Mesothelial cell of epicardium (in vitro differentiated cells): Measurements from ENCODE around the gene LRRC74A. TPM values are rescaled to one million over a fixed set of nuclear protein-coding genes. Genes with fewer than 3 reads are reported as not detected.

Experiments used
- DNase-seq, 2 experiments: peaks; one replicate each; pipeline ENCODE4 v3.0.0; 2021; ENCODE audit warnings: low spot score in 2 of 2; ENCODE audit not compliant: unreplicated experiment in 2 of 2
- H3K27ac Mint-ChIP-seq: 2 replicates; pipeline ENCODE4 v1.8.0; 2021; ENCODE audit warnings: mixed read lengths
- H3K27me3 Mint-ChIP-seq: 2 replicates; pipeline ENCODE4 v1.8.0; 2021; ENCODE audit warnings: low read depth, mixed read lengths
- H3K36me3 Mint-ChIP-seq: 2 replicates; pipeline ENCODE4 v1.8.0; 2021; ENCODE audit warnings: mixed read lengths
- H3K4me1 Mint-ChIP-seq: 2 replicates; pipeline ENCODE4 v1.8.0; 2021; ENCODE audit warnings: mixed read lengths
- H3K4me3 Mint-ChIP-seq: 2 replicates; pipeline ENCODE4 v1.8.0; 2021; ENCODE audit warnings: mild to moderate bottlenecking, moderate library complexity, mixed read lengths
- H3K9me3 Mint-ChIP-seq: 2 replicates; pipeline ENCODE4 v1.8.0; 2021; ENCODE audit warnings: mixed read lengths
- total RNA-seq: library from RNA; stranded (reverse); gene quantifications from 3 replicates; pipeline ENCODE4 v1.2.1, GENCODE V29; 2021
- TF ChIP-seq, protein P1 (sequence below): fragments of 200-600 bp; sonication (generic); IDR thresholded peaks from one replicate; pipeline ENCODE4 v1.5.0; 2021; ENCODE audit warnings: antibody characterized with exemption; ENCODE audit not compliant: unreplicated experiment

LRRC74A gene
- total RNA-seq, 1 donor from 2014 or later: not detected

DNA sequence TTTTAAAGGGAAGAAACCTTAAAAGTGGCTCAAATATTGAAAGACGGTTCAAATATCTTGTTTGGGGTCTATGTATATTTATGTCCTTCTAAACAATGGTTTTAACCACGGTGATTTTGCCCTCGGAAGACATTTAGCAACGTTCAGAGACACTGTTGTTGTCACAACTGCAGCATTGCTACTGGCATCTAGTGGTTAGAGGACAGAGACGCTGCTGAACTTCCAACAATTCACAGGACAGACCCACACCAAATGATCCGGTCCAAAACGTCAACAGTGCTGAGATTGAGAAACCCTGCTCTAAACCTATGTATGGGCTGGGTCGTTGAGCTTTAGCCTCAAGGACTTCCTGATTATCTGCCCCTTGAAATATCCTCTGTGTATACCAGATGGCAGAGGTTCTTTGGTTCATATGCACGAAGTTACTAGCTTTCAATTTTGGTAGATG is 15.2 kb upstream of the LRRC74A start:
- peak overlapping the region; percentile 90 for H3K4me3 Mint-ChIP-seq
- H3K4me1 Mint-ChIP-seq: peaks cover 28% of the 10 kb centered on the region
- DNase-seq: no peak
- H3K27me3 Mint-ChIP-seq: no peaks in the 10 kb centered on the region
- peak overlapping the region; percentile 78 for H3K27ac Mint-ChIP-seq
- H3K9me3 Mint-ChIP-seq: no peaks in the 10 kb centered on the region
- peaks cover 9% of the 10 kb centered on the region for H3K36me3 Mint-ChIP-seq
- TF ChIP-seq, protein P1, sequence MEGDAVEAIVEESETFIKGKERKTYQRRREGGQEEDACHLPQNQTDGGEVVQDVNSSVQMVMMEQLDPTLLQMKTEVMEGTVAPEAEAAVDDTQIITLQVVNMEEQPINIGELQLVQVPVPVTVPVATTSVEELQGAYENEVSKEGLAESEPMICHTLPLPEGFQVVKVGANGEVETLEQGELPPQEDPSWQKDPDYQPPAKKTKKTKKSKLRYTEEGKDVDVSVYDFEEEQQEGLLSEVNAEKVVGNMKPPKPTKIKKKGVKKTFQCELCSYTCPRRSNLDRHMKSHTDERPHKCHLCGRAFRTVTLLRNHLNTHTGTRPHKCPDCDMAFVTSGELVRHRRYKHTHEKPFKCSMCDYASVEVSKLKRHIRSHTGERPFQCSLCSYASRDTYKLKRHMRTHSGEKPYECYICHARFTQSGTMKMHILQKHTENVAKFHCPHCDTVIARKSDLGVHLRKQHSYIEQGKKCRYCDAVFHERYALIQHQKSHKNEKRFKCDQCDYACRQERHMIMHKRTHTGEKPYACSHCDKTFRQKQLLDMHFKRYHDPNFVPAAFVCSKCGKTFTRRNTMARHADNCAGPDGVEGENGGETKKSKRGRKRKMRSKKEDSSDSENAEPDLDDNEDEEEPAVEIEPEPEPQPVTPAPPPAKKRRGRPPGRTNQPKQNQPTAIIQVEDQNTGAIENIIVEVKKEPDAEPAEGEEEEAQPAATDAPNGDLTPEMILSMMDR: no peak

DNA sequence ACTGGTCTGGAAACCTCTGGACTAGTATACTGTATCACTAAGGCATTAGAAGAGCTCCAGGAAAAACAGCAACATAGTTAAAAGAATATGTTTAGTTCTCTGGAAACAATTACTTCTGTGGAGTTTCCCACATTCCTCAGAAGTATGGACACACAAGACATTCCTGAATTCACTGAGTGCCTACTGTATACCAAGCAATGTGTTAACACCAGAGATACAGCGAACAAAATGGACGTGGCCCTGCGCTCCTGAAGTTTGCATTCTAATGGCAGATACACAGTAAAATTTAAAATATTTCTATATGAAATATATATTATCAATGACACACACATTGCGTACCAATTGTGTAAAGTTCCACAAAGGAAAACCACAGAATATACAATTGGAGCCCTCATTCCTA is 14.6 kb upstream of the LRRC74A start:
- no peaks in the 10 kb centered on the region for H3K27me3 Mint-ChIP-seq
- no peaks in the 10 kb centered on the region for H3K9me3 Mint-ChIP-seq
- H3K36me3 Mint-ChIP-seq: peaks cover 9% of the 10 kb centered on the region
- TF ChIP-seq, protein P1: no peak
- peak overlapping the region; percentile 94 for H3K27ac Mint-ChIP-seq
- DNase-seq: no peak
- H3K4me1 Mint-ChIP-seq: peaks cover 28% of the 10 kb centered on the region
- H3K4me3 Mint-ChIP-seq: peak overlapping the region; percentile 90

DNA sequence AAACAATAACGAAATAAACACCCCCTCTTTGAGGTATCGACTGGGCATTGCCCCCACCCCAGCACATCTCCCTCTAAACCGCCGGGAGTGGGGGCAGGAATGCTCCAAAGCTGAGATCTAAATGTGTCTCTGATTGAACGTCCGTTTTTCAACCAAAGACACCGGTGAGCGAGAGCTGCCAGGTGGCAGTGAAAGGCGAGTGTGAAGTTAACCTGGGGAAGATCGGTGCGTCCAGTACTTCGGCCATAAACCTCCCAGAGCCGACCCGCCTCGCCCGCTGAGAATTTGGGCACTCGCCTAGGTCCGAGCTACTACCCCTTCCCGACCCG is 14.2 kb upstream of the LRRC74A start:
- Mint-ChIP-seq H3K9me3 (no peaks in the 10 kb centered on the region), H3K36me3 (peaks cover 6% of the 10 kb centered on the region), H3K4me3 (peak overlapping the region; percentile 90), H3K4me1 (peaks cover 28% of the 10 kb centered on the region), H3K27ac (peak overlapping the region; percentile 94), H3K27me3 (no peaks in the 10 kb centered on the region)
- no peak for DNase-seq
- TF ChIP-seq, protein P1: no peak

- Mint-ChIP-seq H3K9me3 (no peaks in the 10 kb centered on the region), H3K4me1 (peaks cover 28% of the 10 kb centered on the region), H3K27ac (peak within 1 kb of the TSS; percentile 94), H3K27me3 (no peaks in the 10 kb centered on the region), H3K4me3 (peak within 1 kb of the TSS; percentile 90), H3K36me3 (peaks cover 4% of the 10 kb centered on the region)
- TF ChIP-seq, protein P1: no peak
- DNase-seq: peak; percentile 87 to 94
Observed at GRCh38 chr14:76812422-76813383, 13.5 kb upstream of the LRRC74A start, which contains the start of gene ANGEL1. Gene ANGEL1 (minus strand): TSS chr14:76812882. CDS start chr14:76812827, 55 bp downstream.

DNA sequence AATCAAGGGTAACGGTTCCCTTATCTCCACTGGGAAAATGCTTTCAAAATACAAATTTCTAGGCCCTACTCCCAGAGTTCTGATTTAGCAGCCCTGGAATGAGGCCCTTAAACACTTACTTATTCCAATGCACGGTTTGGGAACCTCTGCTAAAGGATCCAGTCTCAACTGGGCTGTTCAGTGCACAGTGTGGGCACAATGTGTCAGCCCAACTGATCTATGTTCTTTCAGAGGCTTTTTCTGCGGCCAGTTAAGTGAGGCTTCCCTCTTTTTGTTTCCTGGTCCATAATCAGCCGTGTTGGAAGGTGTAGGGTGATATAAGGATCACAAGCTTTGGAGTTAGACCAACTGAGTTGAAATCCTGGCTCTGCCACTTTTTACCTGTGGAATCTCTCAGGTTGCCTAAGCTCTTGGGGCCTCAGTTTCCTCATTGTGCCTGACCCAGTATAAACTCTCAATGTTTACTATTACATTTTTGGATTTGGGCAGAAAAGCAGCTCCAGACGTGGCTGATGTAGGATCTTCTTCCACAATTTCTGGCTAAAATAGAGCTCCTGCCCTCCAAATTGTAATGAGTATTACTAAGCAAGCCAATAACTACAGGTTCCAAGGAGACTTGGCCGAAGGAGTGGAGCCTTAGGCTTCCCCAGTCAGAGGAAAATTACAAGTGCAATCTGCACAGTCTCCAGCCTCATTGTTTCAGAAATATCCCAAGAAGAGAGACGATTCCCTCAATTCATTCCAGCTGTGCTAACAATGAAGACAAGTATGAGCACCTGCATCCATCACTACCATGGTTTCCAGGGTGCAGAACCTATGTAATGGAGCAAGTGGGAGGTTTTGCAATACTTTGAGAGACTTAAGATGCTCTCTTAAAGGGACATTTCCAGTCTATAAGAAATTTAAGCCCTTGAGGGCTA is 11.2 kb upstream of the LRRC74A start:
- peaks cover 4% of the 10 kb centered on the region for H3K27me3 Mint-ChIP-seq
- H3K4me3 Mint-ChIP-seq: no peak overlapping the region
- H3K4me1 Mint-ChIP-seq: peaks cover 22% of the 10 kb centered on the region
- no peaks in the 10 kb centered on the region for H3K9me3 Mint-ChIP-seq
- no peak for DNase-seq
- TF ChIP-seq, protein P1: no peak
- H3K36me3 Mint-ChIP-seq: no peaks in the 10 kb centered on the region
- H3K27ac Mint-ChIP-seq: no peak overlapping the region
